HG02610 (cell line): ENCODE results near the gene KIR3DL1.
"Not testable (repeated sequence)": the region's sequence is repeated elsewhere in the genome, so short reads cannot be mapped to it uniquely, and the experiment has no call there.

ENCODE experiments used
- ATAC-seq: cut with Tn5 transposase; IDR thresholded peaks from one replicate; pipeline ENCODE4 v1.9.1; 2021; ENCODE audit warnings: mild to moderate bottlenecking, moderate library complexity; ENCODE audit not compliant: unreplicated experiment

Gene KIR3DL1

GRCh38 chr19:54816251-54816650 lies at the start of gene KIR3DL1:
TSS of gene KIR3DL1 (plus strand) at chr19:54816468.
- ATAC-seq, result not testable (repeated sequence)

GRCh38 chr19:54769646-54770045 lies 46.6 kb upstream of the KIR3DL1 start, which contains the start of gene KIR2DL1:
TSS of gene KIR2DL1 (plus strand) at chr19:54769793. CDS start at chr19:54769851, 58 bp downstream.
- not testable (repeated sequence) for ATAC-seq

GRCh38 chr19:54770511-54770910 lies 45.8 kb upstream of the KIR3DL1 start:
- ATAC-seq, result not testable (repeated sequence)

GRCh38 chr19:54771018-54771960 lies 45.0 kb upstream of the KIR3DL1 start:
- not testable (repeated sequence) for ATAC-seq

- ATAC-seq, result not testable (repeated sequence)
Observed at GRCh38 chr19:54772666-54773065, 43.6 kb upstream of the KIR3DL1 start.

GRCh38 chr19:54775095-54775815 lies 41.0 kb upstream of the KIR3DL1 start:
- ATAC-seq, result not testable (repeated sequence)

GRCh38 chr19:54775830-54776229 lies 40.4 kb upstream of the KIR3DL1 start:
- ATAC-seq, result not testable (repeated sequence)

- not testable (repeated sequence) for ATAC-seq
Observed at GRCh38 chr19:54777851-54778250, 38.4 kb upstream of the KIR3DL1 start.

- not testable (repeated sequence) for ATAC-seq
Observed at GRCh38 chr19:54778896-54779295, 37.4 kb upstream of the KIR3DL1 start.

- ATAC-seq, result not testable (repeated sequence)
Observed at GRCh38 chr19:54782916-54783315, 33.4 kb upstream of the KIR3DL1 start.

GRCh38 chr19:54786091-54786723 lies 30.1 kb upstream of the KIR3DL1 start:
- not testable (repeated sequence) for ATAC-seq

GRCh38 chr19:54788154-54788553 lies 28.1 kb upstream of the KIR3DL1 start:
- ATAC-seq, result not testable (repeated sequence)

- no peak for ATAC-seq
Observed at GRCh38 chr19:54790711-54791110, 25.6 kb upstream of the KIR3DL1 start.

- no peak for ATAC-seq
Observed at GRCh38 chr19:54791476-54791875, 24.8 kb upstream of the KIR3DL1 start.

GRCh38 chr19:54792814-54793213 lies 23.5 kb upstream of the KIR3DL1 start:
- no peak for ATAC-seq

GRCh38 chr19:54795758-54796157 lies 20.5 kb upstream of the KIR3DL1 start:
- ATAC-seq, result no peak

- ATAC-seq, result no peak
Observed at GRCh38 chr19:54803410-54803809, 12.9 kb upstream of the KIR3DL1 start, which contains the start of gene KIR2DL4. TSS of gene KIR2DL4 (plus strand) at chr19:54803610. CDS start at chr19:54803652, 42 bp downstream.

- no peak for ATAC-seq
Observed at GRCh38 chr19:54804101-54804500, 12.2 kb upstream of the KIR3DL1 start.

- no peak for ATAC-seq
Observed at GRCh38 chr19:54804571-54804970, 11.7 kb upstream of the KIR3DL1 start.

GRCh38 chr19:54805665-54806515 lies 10.4 kb upstream of the KIR3DL1 start:
- ATAC-seq, result no peak
